Stimulated activated CD4-positive, alpha-beta T cell treated with anti-CD3 and anti-CD28 coated beads, TNF-alpha, amount 100 ng/mL, for 1 hour (primary cell): ENCODE measurements around the gene CACNA1S.
A peak's percentile ranks its signal among the peaks of the same experiment; 100 is the strongest.

Experiments used
- DNase-seq, 3 donors: peaks; one replicate each; pipeline ENCODE4 v3.0.0-alpha.2; 2020; ENCODE audit warnings: low read depth in 3 of 3, low spot score in 1 of 3

CACNA1S gene

GRCh38 chr1:201119206-201120197 is 7.3 kb upstream of the CACNA1S start:
- peak in 1 of 3 donors; percentile 43 for DNase-seq

GRCh38 chr1:201116091-201116490 is 3.9 kb upstream of the CACNA1S start:
- DNase-seq: no peak

- no peak for DNase-seq
Measured at GRCh38 chr1:201115390-201115937, 3.2 kb upstream of the CACNA1S start.

- DNase-seq: peak; percentile 31 to 62 (median 32)
Measured at GRCh38 chr1:201114245-201115131, 2.3 kb upstream of the CACNA1S start.

- DNase-seq: no peak
Measured at GRCh38 chr1:201113451-201114244, 1.4 kb upstream of the CACNA1S start.

GRCh38 chr1:201112926-201113325 is 700 bp upstream of the CACNA1S start:
- no peak for DNase-seq

- no peak for DNase-seq
Measured at GRCh38 chr1:201111672-201112071, 554 bp downstream of the CACNA1S start.

- no peak for DNase-seq
Measured at GRCh38 chr1:201111156-201111555, 1.1 kb downstream of the CACNA1S start.

- DNase-seq: no peak
Measured at GRCh38 chr1:201110616-201111015, 1.6 kb downstream of the CACNA1S start.

GRCh38 chr1:201110138-201110537 is 2.1 kb downstream of the CACNA1S start:
- DNase-seq: no peak

GRCh38 chr1:201109651-201110050 is 2.6 kb downstream of the CACNA1S start:
- no peak for DNase-seq

- DNase-seq: no peak
Measured at GRCh38 chr1:201108614-201109013, 3.6 kb downstream of the CACNA1S start.

- no peak for DNase-seq
Measured at GRCh38 chr1:201105688-201106087, 6.5 kb downstream of the CACNA1S start.

- DNase-seq: no peak
Measured at GRCh38 chr1:201104141-201104540, 8.1 kb downstream of the CACNA1S start.

- no peak for DNase-seq
Measured at GRCh38 chr1:201103666-201104065, 8.6 kb downstream of the CACNA1S start.

- no peak for DNase-seq
Measured at GRCh38 chr1:201100169-201100930, 11.9 kb downstream of the CACNA1S start.

- DNase-seq: no peak
Measured at GRCh38 chr1:201098992-201099677, 13.1 kb downstream of the CACNA1S start.

- no peak for DNase-seq
Measured at GRCh38 chr1:201096977-201097856, 15.0 kb downstream of the CACNA1S start.
